HG03103 (cell line): ENCODE data around the gene SLC50A1.
A peak's percentile ranks its signal among the peaks of the same experiment; 100 is the strongest.

Experiments
- ATAC-seq: cut with Tn5 transposase; IDR thresholded peaks from one replicate; pipeline ENCODE4 v1.9.1; 2021; ENCODE audit warnings: low read depth; ENCODE audit not compliant: unreplicated experiment

Gene SLC50A1

GRCh38 chr1:155182052-155182550, 46.4 kb downstream of the SLC50A1 start:
- no peak for ATAC-seq

- ATAC-seq: no peak
Measured at GRCh38 chr1:155183775-155184221, 48.1 kb downstream of the SLC50A1 start.

GRCh38 chr1:155184351-155184811, 48.7 kb downstream of the SLC50A1 start:
- no peak for ATAC-seq

- peak; percentile 51 for ATAC-seq
Measured at GRCh38 chr1:155184835-155185782, 49.5 kb downstream of the SLC50A1 start.

- no peak for ATAC-seq
Measured at GRCh38 chr1:155185783-155186066, 50.1 kb downstream of the SLC50A1 start.

GRCh38 chr1:155186067-155186793, 50.6 kb downstream of the SLC50A1 start:
- ATAC-seq: no peak

GRCh38 chr1:155186794-155187455, 51.3 kb downstream of the SLC50A1 start:
- ATAC-seq: no peak

GRCh38 chr1:155187456-155187891, 51.8 kb downstream of the SLC50A1 start:
- ATAC-seq: no peak

- ATAC-seq: no peak
Measured at GRCh38 chr1:155188268-155188667, 52.6 kb downstream of the SLC50A1 start.
